ENCODE data around the gene UBXN4. TPM values are rescaled to one million over a fixed set of nuclear protein-coding genes. Genes with fewer than 3 reads are reported as not detected.

Gene UBXN4
- total RNA-seq, 1 experiment from 2014 or later, result 83.7 TPM

- TF ChIP-seq, protein P1, sequence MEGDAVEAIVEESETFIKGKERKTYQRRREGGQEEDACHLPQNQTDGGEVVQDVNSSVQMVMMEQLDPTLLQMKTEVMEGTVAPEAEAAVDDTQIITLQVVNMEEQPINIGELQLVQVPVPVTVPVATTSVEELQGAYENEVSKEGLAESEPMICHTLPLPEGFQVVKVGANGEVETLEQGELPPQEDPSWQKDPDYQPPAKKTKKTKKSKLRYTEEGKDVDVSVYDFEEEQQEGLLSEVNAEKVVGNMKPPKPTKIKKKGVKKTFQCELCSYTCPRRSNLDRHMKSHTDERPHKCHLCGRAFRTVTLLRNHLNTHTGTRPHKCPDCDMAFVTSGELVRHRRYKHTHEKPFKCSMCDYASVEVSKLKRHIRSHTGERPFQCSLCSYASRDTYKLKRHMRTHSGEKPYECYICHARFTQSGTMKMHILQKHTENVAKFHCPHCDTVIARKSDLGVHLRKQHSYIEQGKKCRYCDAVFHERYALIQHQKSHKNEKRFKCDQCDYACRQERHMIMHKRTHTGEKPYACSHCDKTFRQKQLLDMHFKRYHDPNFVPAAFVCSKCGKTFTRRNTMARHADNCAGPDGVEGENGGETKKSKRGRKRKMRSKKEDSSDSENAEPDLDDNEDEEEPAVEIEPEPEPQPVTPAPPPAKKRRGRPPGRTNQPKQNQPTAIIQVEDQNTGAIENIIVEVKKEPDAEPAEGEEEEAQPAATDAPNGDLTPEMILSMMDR (IDR thresholded peaks at IDR 0.05), result no peak
- TF ChIP-seq POLR2AphosphoS5 (IDR thresholded peaks at IDR 0.05; ENCODE audit: low read depth, low read length), result no peak
- TF ChIP-seq TCF7L2 (IDR thresholded peaks at IDR 0.05; ENCODE audit: low read depth, low read length), result no peak
- TF ChIP-seq, protein P2, sequence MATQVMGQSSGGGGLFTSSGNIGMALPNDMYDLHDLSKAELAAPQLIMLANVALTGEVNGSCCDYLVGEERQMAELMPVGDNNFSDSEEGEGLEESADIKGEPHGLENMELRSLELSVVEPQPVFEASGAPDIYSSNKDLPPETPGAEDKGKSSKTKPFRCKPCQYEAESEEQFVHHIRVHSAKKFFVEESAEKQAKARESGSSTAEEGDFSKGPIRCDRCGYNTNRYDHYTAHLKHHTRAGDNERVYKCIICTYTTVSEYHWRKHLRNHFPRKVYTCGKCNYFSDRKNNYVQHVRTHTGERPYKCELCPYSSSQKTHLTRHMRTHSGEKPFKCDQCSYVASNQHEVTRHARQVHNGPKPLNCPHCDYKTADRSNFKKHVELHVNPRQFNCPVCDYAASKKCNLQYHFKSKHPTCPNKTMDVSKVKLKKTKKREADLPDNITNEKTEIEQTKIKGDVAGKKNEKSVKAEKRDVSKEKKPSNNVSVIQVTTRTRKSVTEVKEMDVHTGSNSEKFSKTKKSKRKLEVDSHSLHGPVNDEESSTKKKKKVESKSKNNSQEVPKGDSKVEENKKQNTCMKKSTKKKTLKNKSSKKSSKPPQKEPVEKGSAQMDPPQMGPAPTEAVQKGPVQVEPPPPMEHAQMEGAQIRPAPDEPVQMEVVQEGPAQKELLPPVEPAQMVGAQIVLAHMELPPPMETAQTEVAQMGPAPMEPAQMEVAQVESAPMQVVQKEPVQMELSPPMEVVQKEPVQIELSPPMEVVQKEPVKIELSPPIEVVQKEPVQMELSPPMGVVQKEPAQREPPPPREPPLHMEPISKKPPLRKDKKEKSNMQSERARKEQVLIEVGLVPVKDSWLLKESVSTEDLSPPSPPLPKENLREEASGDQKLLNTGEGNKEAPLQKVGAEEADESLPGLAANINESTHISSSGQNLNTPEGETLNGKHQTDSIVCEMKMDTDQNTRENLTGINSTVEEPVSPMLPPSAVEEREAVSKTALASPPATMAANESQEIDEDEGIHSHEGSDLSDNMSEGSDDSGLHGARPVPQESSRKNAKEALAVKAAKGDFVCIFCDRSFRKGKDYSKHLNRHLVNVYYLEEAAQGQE (IDR thresholded peaks at IDR 0.05; ENCODE audit: insufficient read depth in 1 of 2, low read depth in 2 of 2, low read length in 1 of 2), result no peak
- no peak for TF ChIP-seq SIN3A (IDR thresholded peaks at IDR 0.05; ENCODE audit: borderline replicate concordance, insufficient read depth, low read depth, low read length)
- POLR2A ChIA-PET, result no interaction called here
- DNase-seq (ENCODE audit: low read depth, low spot score) (no peak), ATAC-seq (0 out of 2 replicates have a peak, but pooled peaks have one; percentile 51)
- no TSS peak for BruUV-seq (replicated peaks)
- H3K27me3 ChIP-seq (ENCODE audit: control insufficient read depth, insufficient read depth, low read length), result no peaks in the 10 kb centered on the region
- intact Hi-C loops (cut with micrococcal nuclease; ENCODE audit: unreplicated experiment), result no loop called here
- H3K4me3 ChIP-seq (ENCODE audit: low read depth in 2 of 2, low read length in 2 of 2), result no peak overlapping the region
- no peaks in the 10 kb centered on the region for H3K9me3 ChIP-seq (ENCODE audit: control insufficient read depth, insufficient read depth, low read depth, low read length)
- no peak overlapping the region for H3K27ac ChIP-seq (ENCODE audit: low read length)
- in situ Hi-C loops (cut with HindIII; ENCODE audit: low pct_unique_long_range_greater_than_20kb, low sequenced_read_pairs), result no loop called here
- H3K36me3 ChIP-seq (ENCODE audit: control insufficient read depth, insufficient read depth, low read length), result peaks cover 45% of the 10 kb centered on the region
- CTCF ChIA-PET, result interaction anchor here (1.0 kb wide), 1 partner anchor 13 kb away, joined by 3 read pairs; no protein-coding TSS in a partner anchor
- H3K4me1 ChIP-seq (ENCODE audit: control insufficient read depth, insufficient read depth, low read length), result no peaks in the 10 kb centered on the region
Observed at GRCh38 chr2:135785032-135785431, 43.4 kb downstream of the UBXN4 start.

DNA sequence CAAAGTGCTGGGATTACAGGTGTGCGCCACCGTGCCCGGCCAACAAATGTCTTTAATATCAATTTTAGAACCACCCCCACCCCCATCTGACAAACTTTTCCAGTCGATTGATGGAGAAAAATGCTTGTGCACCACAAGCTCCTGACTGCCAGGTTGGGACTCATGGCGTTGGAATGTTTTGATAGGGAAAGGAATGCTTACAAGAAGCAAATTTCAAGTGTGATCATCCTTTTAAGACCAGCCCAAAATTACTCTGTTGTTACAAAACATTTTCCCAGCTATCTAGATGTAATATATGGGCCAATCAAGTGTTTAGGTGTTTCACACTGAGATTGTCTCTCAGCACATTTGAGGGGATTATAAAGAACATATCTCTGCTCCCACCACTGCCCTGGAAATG, 45.2 kb downstream of the UBXN4 start:
- TF ChIP-seq, protein P2 (IDR thresholded peaks at IDR 0.05; ENCODE audit: insufficient read depth in 1 of 2, low read depth in 2 of 2, low read length in 1 of 2), result no peak
- Histone ChIP-seq H3K4me3 (ENCODE audit: low read depth in 2 of 2, low read length in 2 of 2) (no peak overlapping the region), H3K27me3 (ENCODE audit: control insufficient read depth, insufficient read depth, low read length) (no peaks in the 10 kb centered on the region), H3K9me3 (ENCODE audit: control insufficient read depth, insufficient read depth, low read depth, low read length) (no peaks in the 10 kb centered on the region), H3K36me3 (ENCODE audit: control insufficient read depth, insufficient read depth, low read length) (peaks cover 32% of the 10 kb centered on the region), H3K4me1 (ENCODE audit: control insufficient read depth, insufficient read depth, low read length) (no peaks in the 10 kb centered on the region), H3K27ac (ENCODE audit: low read length) (no peak overlapping the region)
- ChIA-PET CTCF (interaction anchor here (1.0 kb wide), 1 partner anchor 11 kb away, joined by 5 read pairs; no protein-coding TSS in a partner anchor), POLR2A (interaction anchor here (0.6 kb wide), 2 partner anchors 15 to 29 kb away, joined by 7 to 11 read pairs; no protein-coding TSS in a partner anchor)
- ATAC-seq (peak; percentile 42; the same call in 1 of the 2 replicates), DNase-seq (ENCODE audit: low read depth, low spot score) (no peak)
- intact Hi-C loops (cut with micrococcal nuclease; ENCODE audit: unreplicated experiment), result no loop called here
- in situ Hi-C loops (cut with HindIII; ENCODE audit: low pct_unique_long_range_greater_than_20kb, low sequenced_read_pairs), result no loop called here
- no TSS peak for BruUV-seq (replicated peaks)

All from Panc1 (cell line).